Natural killer cell treated with Interleukin-12 subunit alpha and Interleukin-12 subunit beta and Interleukin-15 and Interleukin-18, amount 100 ng/mL, for 72 hours (primary cell): Measurements from ENCODE around the gene ANKEF1. TPM values are rescaled to one million over a fixed set of nuclear protein-coding genes. Genes with fewer than 3 reads are reported as not detected.
"Not testable (repeated sequence)": the region's sequence is repeated elsewhere in the genome, so short reads cannot be mapped to it uniquely, and the experiment has no call there.

Experiments
- ATAC-seq, 2 donors: fragments of 150-1000 bp; cut with Tn5 transposase in 1 of 2; sonication (Bioruptor Pico), chemical (Tn5 transposase) in 1 of 2; 2 replicates each; pipeline ENCODE4 v1.10.0; 2021
- DNase-seq: peaks from one replicate; pipeline ENCODE4 v3.0.0; 2022; ENCODE audit warnings: low spot score
- H3K27ac Mint-ChIP-seq, 2 donors: 1 replicate in 1 of 2; 2 replicates in 1 of 2; pipeline ENCODE4 v1.8.0; 2022; ENCODE audit warnings: mixed read lengths in 2 of 2, mild to moderate bottlenecking in 1 of 2, moderate library complexity in 1 of 2
- H3K27me3 Mint-ChIP-seq, 2 donors: 1 replicate in 1 of 2; 2 replicates in 1 of 2; pipeline ENCODE4 v1.8.0; 2022; ENCODE audit warnings: mixed read lengths in 2 of 2
- H3K36me3 Mint-ChIP-seq: one replicate; pipeline ENCODE4 v1.8.0; 2022; ENCODE audit warnings: mixed read lengths
- H3K4me1 Mint-ChIP-seq, 2 donors: 1 replicate in 1 of 2; 2 replicates in 1 of 2; pipeline ENCODE4 v1.8.0; 2022; ENCODE audit warnings: low read depth in 2 of 2, mixed read lengths in 2 of 2, mild to moderate bottlenecking in 1 of 2
- H3K4me3 Mint-ChIP-seq: one replicate; pipeline ENCODE4 v1.8.0; 2022; ENCODE audit warnings: mixed read lengths
- H3K9me3 Mint-ChIP-seq: 2 replicates; pipeline ENCODE4 v1.8.0; 2022; ENCODE audit warnings: mixed read lengths
- total RNA-seq, 2 donors: library from RNA; stranded (reverse); gene quantifications; one replicate each; pipeline ENCODE4 v1.2.3, GENCODE V29; 2022

The ANKEF1 gene
- total RNA-seq, 2 donors from 2014 or later, result 1.8 to 4.4 TPM

DNA sequence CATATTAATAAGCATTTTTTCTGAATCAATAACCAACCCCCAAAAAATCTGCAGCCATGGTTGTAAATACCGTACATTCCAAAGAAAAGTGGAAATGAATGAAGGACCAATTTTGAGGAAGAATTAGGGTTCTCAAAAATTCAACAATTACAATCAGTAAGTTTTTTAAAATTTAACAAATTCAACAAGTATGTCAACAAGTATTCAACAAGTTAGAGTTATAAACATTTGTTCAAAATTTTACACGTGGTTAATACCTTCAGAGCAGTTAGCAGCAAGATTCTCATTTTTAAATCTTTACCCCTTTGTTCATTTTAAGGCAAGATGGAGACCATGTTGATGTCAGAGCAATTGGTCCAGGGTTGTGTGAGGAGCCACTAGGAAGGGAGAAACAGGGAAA is 27.6 kb upstream of the ANKEF1 start:
- DNase-seq (no peak), ATAC-seq (no peak)
- H3K9me3 Mint-ChIP-seq, result no peaks in the 10 kb centered on the region
- H3K27me3 Mint-ChIP-seq, result peaks cover 8 to 37% of the 10 kb centered on the region in 2 donors
- no peak overlapping the region for H3K27ac Mint-ChIP-seq
- H3K36me3 Mint-ChIP-seq, result no peaks in the 10 kb centered on the region
- H3K4me3 Mint-ChIP-seq, result no peak overlapping the region
- no peaks in the 10 kb centered on the region for H3K4me1 Mint-ChIP-seq

DNA sequence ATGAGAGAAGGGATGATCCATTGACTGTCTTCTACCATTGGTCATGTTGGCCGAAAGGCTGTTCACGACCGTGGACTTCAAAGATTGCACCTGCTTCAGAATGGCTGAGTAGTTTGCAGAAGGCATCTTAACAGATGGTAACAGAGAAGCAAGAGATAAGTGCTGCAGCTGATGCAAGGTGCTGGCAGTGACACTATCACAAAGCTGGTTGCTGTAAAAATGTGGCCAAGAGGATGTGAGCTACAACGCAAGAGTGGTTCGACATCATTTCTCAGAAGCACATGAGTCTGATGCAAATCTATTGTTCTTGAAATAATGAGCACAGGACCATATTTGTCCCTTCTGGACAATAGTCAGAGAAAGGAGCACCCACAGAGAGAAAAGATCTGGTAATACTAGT is 27.0 kb upstream of the ANKEF1 start:
- peaks cover 8 to 37% of the 10 kb centered on the region in 2 donors for H3K27me3 Mint-ChIP-seq
- H3K4me3 Mint-ChIP-seq, result no peak overlapping the region
- H3K36me3 Mint-ChIP-seq, result no peaks in the 10 kb centered on the region
- DNase-seq, result no peak
- no peak for ATAC-seq
- no peak overlapping the region for H3K27ac Mint-ChIP-seq
- H3K4me1 Mint-ChIP-seq, result no peaks in the 10 kb centered on the region
- no peaks in the 10 kb centered on the region for H3K9me3 Mint-ChIP-seq

GRCh38 chr20:10012464-10012863 is 22.3 kb upstream of the ANKEF1 start:
- Mint-ChIP-seq H3K27ac (no peak overlapping the region), H3K4me1 (no peaks in the 10 kb centered on the region), H3K9me3 (no peaks in the 10 kb centered on the region), H3K4me3 (no peak overlapping the region), H3K27me3 (peaks cover 12 to 41% of the 10 kb centered on the region in 2 donors), H3K36me3 (no peaks in the 10 kb centered on the region)
- ATAC-seq (no peak), DNase-seq (no peak)

- ATAC-seq (no peak), DNase-seq (no peak)
- H3K27me3 Mint-ChIP-seq, result peaks cover 8 to 28% of the 10 kb centered on the region in 2 donors
- H3K27ac Mint-ChIP-seq, result no peak overlapping the region
- H3K9me3 Mint-ChIP-seq, result no peaks in the 10 kb centered on the region
- H3K4me3 Mint-ChIP-seq, result no peak overlapping the region
- no peaks in the 10 kb centered on the region for H3K4me1 Mint-ChIP-seq
- H3K36me3 Mint-ChIP-seq, result no peaks in the 10 kb centered on the region
These were observed 20.4 kb upstream of the ANKEF1 start for GRCh38 chr20:10014431-10014830.

GRCh38 chr20:10020937-10021336 is 13.8 kb upstream of the ANKEF1 start:
- ATAC-seq (no peak), DNase-seq (no peak)
- no peak overlapping the region for H3K4me3 Mint-ChIP-seq
- no peaks in the 10 kb centered on the region for H3K36me3 Mint-ChIP-seq
- H3K4me1 Mint-ChIP-seq, result no peaks in the 10 kb centered on the region
- H3K27ac Mint-ChIP-seq, result no peak overlapping the region
- no peaks in the 10 kb centered on the region for H3K9me3 Mint-ChIP-seq
- peaks cover 27 to 28% of the 10 kb centered on the region in 2 donors for H3K27me3 Mint-ChIP-seq

DNA sequence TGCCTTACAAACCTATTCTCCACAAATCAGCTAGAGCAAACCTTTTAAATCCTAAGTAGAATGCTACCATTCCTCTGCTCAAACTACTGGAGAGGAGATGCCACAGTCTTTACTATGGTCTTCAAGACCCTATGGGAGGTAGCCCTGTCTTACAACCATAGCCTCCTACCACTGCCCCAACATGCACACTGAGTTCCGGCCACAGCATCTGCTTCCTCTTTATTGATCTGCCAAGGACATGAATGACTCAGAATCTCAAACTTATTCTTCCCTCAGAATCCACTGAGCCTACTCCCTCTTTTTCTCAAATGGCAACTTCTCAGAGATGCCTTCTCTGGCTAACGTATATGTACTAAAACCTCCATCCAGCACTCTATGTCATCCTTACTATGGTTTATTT is 12.2 kb upstream of the ANKEF1 start:
- Mint-ChIP-seq H3K27me3 (peaks cover 32 to 42% of the 10 kb centered on the region in 2 donors), H3K27ac (no peak overlapping the region), H3K4me1 (no peaks in the 10 kb centered on the region), H3K9me3 (peaks cover 3% of the 10 kb centered on the region), H3K4me3 (no peak overlapping the region), H3K36me3 (no peaks in the 10 kb centered on the region)
- DNase-seq (no peak), ATAC-seq (no peak)

DNA sequence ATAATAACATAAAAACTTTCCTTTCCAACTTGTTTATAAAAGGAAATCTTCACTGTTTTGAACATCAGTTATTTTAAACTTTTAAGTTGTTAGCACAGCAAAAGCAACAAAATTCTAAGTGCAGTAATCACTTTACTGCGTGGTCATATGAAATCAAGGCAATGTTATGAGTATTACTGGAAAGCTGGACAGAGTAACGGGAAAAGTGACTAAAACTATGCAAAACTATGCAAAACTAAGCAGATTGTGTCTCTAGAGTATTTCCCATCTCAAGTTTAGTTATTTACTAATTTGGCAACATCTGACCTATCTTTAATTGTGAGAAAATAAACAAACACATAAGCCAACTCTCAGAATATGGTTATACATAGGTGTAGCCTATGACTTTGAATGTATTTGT is 10.9 kb upstream of the ANKEF1 start:
- no peak for DNase-seq
- ATAC-seq, result no peak
- H3K4me3 Mint-ChIP-seq, result no peak overlapping the region
- no peaks in the 10 kb centered on the region for H3K36me3 Mint-ChIP-seq
- peaks cover 3% of the 10 kb centered on the region for H3K9me3 Mint-ChIP-seq
- H3K4me1 Mint-ChIP-seq, result no peaks in the 10 kb centered on the region
- H3K27ac Mint-ChIP-seq, result no peak overlapping the region
- H3K27me3 Mint-ChIP-seq, result peaks cover 39 to 48% of the 10 kb centered on the region in 2 donors

- not testable (repeated sequence) for H3K4me3 Mint-ChIP-seq, ATAC-seq, H3K27ac Mint-ChIP-seq, H3K36me3 Mint-ChIP-seq, H3K4me1 Mint-ChIP-seq, DNase-seq, H3K9me3 Mint-ChIP-seq
- H3K27me3 Mint-ChIP-seq, result peaks cover 19 to 33% of the 10 kb centered on the region in 2 donors
These were observed 3.2 kb upstream of the ANKEF1 start for GRCh38 chr20:10031451-10032215.

DNA sequence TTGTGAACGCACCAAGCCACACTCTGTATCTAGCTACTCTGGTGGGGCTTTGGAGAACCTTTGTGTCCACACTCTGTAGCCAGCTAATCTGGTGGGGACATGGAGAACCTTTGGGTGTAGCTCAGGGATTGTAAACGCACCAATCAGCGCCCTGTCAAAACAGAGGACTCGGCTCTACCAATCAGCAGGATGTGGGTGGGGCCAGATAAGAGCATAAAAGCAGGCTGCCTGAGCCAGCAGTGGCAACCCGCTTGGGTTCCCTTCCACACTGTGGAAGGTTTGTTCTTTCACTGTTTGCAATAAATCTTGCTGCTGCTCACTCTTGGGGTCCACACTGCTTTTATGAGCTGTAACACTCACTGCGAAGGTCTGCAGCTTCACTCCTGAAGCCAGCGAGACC is 2.5 kb upstream of the ANKEF1 start:
- H3K4me3 Mint-ChIP-seq, H3K27ac Mint-ChIP-seq, H3K9me3 Mint-ChIP-seq, ATAC-seq, H3K4me1 Mint-ChIP-seq, DNase-seq, H3K36me3 Mint-ChIP-seq: not testable (repeated sequence)
- peaks cover 16 to 27% of the 10 kb centered on the region in 2 donors for H3K27me3 Mint-ChIP-seq

- DNase-seq (no peak), ATAC-seq (no peak)
- H3K36me3 Mint-ChIP-seq, result no peaks in the 10 kb centered on the region
- no peaks in the 10 kb centered on the region for H3K9me3 Mint-ChIP-seq
- H3K27me3 Mint-ChIP-seq, result peaks cover 8 to 17% of the 10 kb centered on the region in 2 donors
- H3K27ac Mint-ChIP-seq, result peak overlapping the region in 1 of 2 donors; percentile 19
- H3K4me3 Mint-ChIP-seq, result peak overlapping the region; percentile 49
- H3K4me1 Mint-ChIP-seq, result peaks cover 3 to 8% of the 10 kb centered on the region in 2 donors
These were observed 709 bp upstream of the ANKEF1 start for GRCh38 chr20:10033905-10034650.

GRCh38 chr20:10036321-10036720 is 1.5 kb downstream of the ANKEF1 start:
- H3K27me3 Mint-ChIP-seq, H3K4me3 Mint-ChIP-seq, H3K36me3 Mint-ChIP-seq, ATAC-seq, DNase-seq, H3K9me3 Mint-ChIP-seq, H3K4me1 Mint-ChIP-seq, H3K27ac Mint-ChIP-seq: not testable (repeated sequence)

- peaks cover 0 to 16% of the 10 kb centered on the region in 2 donors for H3K4me1 Mint-ChIP-seq
- H3K4me3 Mint-ChIP-seq, result no peak overlapping the region
- no peaks in the 10 kb centered on the region for H3K27me3 Mint-ChIP-seq
- no peak overlapping the region for H3K27ac Mint-ChIP-seq
- DNase-seq, result no peak
- H3K9me3 Mint-ChIP-seq, result no peaks in the 10 kb centered on the region
- no peaks in the 10 kb centered on the region for H3K36me3 Mint-ChIP-seq
- no peak for ATAC-seq
These were observed 5.5 kb downstream of the ANKEF1 start for GRCh38 chr20:10040070-10040975.

DNA sequence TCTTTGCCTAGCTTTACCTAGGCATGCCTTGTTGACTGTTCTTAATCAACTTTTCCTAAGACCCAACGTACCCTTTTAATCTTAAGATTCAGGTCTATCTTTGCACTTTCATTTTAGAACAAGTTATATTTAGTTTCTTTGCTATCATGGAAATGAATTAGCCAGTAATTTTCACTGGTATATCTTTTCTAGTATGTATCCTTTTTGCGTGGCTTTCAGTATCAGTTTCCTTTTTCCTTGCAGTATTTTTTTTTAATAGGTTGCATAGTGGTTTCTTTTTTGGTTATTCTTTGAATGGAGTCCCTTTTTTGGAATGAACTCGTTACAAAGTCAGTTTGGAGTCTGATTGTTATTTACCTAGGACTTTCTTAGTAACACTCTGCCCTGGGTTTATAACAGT is 7.3 kb downstream of the ANKEF1 start:
- H3K27me3 Mint-ChIP-seq, result no peaks in the 10 kb centered on the region
- no peak overlapping the region for H3K27ac Mint-ChIP-seq
- ATAC-seq (no peak), DNase-seq (no peak)
- no peaks in the 10 kb centered on the region for H3K9me3 Mint-ChIP-seq
- no peak overlapping the region for H3K4me3 Mint-ChIP-seq
- H3K36me3 Mint-ChIP-seq, result no peaks in the 10 kb centered on the region
- H3K4me1 Mint-ChIP-seq, result peaks cover 0 to 10% of the 10 kb centered on the region in 2 donors
